Colon (tissue), 2 donors: ENCODE measurements around the gene LRRC23.
"Not testable (repeated sequence)": the region's sequence is repeated elsewhere in the genome, so short reads cannot be mapped to it uniquely, and the experiment has no call there.

Experiments
- FAIRE-seq: peaks from 2 replicates; lab custom pipeline; 2012; peaks lifted over from hg19 to GRCh38; lab: Jason Lieb, UNC
- donor health status: control.
- donor health status: control.

Gene LRRC23

DNA sequence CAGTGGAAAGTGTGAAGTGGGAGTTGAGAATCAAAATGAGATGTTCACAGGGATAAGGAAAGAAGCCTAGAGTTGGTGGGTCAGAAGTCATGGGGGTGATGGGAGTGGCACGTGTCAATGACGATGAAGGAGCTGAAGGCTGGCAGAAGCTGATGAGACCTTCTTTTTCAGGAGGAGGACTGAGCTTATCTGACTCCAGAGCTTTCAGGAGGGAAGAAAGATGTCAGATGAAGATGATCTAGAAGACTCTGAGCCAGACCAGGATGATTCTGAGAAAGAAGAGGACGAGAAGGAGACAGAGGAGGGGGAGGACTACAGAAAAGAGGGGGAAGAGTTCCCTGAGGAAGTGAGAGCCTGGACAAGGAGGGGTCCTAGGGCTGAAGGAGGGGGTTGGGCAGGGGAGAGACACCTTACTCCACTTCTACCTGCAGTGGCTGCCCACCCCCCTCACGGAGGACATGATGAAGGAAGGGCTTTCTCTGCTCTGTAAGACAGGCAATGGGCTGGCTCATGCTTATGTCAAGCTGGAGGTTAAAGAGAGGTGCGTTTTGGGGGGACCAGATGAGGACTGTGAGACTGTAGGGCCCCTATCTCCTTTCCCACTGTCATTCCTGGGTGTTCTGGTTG lies 905 bp downstream of the LRRC23 start:
- FAIRE-seq: no peak

DNA sequence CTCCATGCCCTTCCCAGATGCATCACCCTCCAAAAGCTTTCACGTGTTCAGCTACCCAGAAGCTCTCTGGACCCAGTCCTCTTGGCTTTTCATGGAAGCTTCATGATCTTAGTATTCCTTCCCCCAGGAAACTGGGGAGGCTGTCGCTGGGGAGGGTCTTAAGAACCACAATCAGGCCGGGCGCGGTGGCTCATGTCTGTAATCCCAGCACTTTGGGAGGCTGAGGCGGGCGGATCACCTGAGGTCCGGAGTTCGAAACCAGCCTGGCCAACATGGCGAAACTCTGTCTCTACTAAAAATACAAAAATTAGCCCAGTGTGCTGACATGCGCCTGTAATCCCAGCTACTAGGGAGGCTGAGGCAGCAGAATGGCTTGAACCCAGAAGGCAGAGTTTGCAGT lies 3.5 kb downstream of the LRRC23 start:
- FAIRE-seq: not testable (repeated sequence)

DNA sequence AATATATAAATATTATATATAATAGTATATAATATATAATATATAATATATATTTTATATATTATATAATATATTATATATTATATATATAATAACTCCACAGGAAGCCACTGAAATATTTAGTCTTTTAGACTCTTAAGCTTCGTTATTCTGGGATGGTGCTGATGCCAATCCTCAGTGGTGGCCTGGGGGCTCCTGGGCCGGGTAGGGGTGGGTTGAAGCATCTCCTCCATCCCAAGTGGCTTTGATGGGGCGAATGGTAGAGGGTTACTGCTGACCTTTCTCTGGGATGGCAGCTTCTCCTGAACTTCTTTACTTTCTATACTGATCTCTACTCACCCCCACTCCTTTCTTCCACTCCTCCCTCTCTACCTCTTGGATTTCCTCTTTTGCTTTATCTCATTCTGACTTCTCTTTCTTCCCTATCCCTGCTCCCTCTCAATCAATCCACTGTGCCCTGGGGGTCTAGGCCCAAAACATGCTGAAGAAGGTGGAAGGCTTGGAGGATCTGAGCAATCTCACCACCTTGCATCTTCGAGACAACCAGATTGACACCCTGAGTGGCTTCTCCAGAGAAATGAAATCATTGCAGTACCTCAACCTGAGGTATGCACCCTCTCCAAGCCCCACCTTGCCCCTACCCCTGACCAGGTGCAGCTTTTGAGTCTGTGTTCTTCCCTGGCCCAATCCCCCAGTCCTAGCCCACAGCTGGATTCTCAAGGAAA lies 5.0 kb downstream of the LRRC23 start:
- no peak for FAIRE-seq

DNA sequence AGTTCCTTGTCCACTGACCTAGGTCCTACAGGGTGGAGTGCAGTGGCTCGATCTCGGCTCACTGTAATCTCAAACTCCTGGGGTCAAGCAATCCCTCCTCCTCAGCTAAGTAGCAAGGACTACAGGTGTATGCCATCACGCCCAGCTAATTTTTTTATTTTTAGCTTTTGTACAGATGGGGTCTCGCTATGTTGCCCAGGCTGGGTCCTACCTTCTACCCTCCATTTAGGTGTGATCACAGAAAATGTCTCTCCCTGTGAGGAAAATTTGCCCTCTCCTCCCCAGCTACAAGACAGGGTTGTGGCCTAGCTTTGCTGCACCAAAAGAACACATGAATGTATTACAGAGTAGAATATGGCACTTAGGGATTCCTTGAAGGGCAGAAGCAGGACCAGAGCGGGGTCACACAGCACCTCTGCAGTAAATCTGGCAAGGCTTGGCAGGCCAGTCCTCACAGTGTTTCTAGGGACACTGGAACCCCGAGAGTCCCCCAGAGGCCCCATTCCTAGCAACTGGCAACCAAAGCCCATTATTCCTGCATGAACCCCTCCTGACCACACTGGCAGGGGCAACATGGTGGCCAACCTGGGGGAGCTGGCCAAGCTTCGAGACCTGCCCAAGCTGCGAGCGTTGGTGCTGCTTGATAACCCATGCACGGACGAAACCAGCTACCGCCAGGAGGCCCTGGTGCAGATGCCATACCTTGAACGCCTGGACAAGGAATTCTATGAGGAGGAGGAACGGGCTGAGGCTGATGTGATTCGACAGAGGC lies 7.7 kb downstream of the LRRC23 start:
- FAIRE-seq: no peak

DNA sequence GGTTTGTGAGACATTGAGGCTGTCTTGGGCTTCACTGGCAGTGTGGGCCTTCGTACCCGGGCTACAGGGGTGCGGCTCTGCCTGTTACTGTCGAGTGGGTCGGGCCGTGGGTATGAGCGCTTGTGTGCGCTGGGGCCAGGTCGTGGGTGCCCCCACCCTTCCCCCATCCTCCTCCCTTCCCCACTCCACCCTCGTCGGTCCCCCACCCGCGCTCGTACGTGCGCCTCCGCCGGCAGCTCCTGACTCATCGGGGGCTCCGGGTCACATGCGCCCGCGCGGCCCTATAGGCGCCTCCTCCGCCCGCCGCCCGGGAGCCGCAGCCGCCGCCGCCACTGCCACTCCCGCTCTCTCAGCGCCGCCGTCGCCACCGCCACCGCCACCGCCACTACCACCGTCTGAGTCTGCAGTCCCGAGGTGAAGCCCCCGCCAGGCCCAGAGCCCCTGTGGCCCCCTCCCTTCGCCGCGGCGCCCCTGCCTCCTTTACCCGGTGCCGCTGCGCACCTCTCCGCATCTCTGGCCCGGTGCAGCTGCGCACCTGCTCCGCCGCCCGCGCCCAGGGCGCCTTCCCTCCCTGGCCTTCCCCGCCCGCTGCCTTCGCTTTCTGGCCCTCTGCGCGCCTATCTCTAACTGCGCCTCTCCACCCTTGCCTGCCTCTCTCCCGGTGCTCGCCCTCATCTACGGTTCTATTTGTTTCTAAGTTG lies 9.8 kb downstream of the LRRC23 start, which contains the start of gene ENO2:
ENO2 (plus strand) TSS at position 335 of the 701 bp plus-strand sequence. CDS start 1,253 bp downstream, outside the sequence.
- FAIRE-seq: no peak

DNA sequence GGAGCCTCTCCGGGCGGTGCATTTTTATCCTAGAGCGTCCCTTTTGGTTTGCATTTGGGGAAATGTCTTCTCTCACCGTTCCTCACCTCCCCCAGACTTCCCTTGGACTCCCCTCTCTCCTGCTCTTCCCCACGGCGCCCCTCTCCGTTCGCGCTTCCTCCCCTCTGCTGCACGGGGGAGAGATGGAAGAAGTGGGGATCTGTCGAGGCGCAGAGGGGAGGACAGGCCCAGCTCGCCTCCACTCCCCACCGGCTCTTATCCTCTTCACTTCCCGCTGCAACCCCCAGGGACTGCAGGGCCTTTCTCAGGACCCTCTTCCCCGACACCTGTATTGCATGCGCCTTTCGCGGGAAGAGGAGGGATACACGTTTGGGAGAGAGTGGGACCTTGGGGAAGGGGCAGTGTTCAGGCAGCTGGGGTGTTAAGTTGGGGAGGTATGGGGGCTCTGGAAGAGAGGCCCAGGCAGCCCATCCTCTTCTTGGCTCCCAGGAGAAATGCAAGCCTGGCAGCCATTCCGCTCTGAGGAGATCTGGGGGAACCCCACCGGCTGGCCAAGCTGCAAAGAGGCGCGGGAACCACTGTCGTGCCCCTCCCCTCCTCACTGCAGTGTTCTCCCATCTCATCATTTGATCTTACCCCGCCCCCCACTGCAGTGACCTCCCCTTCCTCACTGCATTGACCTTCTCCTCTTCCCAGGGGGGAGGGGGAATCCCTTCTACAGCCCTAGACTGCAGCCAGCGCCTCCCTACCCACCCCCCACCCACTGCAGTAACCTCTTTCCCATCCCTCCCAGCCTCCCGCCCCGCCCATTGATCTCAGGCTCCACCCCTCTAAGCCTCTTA lies 10.5 kb downstream of the LRRC23 start:
- no peak for FAIRE-seq

DNA sequence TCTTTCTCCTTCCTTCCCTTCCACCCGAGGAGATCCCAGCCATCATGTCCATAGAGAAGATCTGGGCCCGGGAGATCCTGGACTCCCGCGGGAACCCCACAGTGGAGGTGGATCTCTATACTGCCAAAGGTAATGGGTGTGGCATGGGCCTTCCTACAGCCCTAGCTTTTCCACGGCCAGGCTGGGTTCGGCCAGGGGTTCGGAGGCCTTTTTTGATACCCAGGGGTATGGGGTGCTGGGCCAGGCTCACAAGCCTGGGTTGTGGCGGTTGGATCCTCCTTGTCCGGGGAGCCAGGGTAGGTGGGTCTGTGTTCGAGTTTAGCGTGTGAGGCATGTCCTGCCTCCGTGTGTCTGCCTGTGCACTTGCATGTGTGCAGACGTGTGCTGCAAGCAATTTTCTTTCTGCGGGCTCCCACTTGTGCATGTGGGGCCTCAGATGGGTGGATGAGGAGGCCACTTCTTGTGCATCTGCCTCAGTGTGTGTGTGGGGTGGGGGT lies 11.2 kb downstream of the LRRC23 start:
- FAIRE-seq: no peak

DNA sequence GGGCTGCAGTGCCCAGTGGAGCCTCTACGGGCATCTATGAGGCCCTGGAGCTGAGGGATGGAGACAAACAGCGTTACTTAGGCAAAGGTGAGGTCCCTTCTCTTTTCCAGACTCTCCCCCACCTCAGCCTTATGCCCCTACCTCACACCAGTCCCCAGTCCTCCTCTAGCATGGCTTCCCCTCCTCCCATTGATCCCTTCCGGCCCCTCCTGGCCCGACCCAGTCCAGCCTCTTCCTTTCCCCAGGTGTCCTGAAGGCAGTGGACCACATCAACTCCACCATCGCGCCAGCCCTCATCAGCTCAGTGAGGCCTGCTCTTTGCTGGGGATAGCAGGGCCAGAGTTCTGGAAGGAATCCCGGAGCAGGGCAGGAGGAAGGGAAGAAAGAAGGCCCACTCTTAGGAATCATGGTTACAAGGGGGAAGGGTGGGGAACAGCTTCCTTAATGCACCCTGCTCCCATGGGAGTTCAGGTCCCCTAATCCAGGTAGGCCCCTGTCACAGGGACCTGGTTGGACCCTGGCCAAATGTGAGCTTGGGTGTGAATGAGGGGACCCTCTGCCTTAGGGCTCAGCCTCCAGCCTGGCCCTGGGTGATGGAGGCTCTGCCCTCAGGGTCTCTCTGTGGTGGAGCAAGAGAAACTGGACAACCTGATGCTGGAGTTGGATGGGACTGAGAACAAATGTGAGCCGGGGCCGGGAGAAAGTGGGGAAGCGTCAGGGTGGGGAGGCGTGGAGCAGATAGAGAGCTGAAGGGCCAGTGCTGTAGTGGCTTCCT lies 12.0 kb downstream of the LRRC23 start:
- FAIRE-seq: no peak

DNA sequence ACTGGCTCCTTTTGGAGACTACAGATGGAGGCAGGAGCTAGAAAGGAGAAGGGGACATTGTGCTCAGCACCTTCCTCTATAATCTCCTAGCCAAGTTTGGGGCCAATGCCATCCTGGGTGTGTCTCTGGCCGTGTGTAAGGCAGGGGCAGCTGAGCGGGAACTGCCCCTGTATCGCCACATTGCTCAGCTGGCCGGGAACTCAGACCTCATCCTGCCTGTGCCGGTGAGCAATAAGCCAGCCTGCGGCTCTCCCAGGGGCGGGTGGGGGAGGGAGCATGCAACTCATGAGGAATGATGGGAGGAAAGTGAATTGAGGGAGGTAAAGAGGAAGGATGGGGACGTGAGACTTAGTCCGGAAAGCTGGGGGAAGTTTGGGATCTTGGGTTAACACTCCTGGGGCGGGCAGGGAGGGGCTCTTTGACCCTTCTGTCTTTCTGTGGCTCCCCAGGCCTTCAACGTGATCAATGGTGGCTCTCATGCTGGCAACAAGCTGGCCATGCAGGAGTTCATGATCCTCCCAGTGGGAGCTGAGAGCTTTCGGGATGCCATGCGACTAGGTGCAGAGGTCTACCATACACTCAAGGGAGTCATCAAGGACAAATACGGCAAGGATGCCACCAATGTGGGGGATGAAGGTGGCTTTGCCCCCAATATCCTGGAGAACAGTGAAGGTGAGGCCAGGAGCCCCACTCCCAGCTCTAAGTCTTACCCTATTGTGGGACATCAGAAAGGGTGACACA lies 13.0 kb downstream of the LRRC23 start:
- FAIRE-seq: no peak

DNA sequence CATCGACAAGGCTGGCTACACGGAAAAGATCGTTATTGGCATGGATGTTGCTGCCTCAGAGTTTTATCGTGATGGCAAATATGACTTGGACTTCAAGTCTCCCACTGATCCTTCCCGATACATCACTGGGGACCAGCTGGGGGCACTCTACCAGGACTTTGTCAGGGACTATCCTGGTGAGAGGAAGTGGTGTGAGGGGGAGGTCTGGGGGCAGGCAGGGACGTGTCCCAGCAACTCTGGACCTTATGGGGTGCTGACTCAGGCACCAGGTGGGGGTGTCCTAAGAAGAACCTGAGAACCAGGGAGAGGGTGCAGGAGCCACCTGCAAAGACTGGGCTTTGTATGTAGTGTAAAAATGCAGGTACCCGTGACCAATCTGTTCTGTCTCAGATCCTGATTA lies 15.0 kb downstream of the LRRC23 start:
- no peak for FAIRE-seq

DNA sequence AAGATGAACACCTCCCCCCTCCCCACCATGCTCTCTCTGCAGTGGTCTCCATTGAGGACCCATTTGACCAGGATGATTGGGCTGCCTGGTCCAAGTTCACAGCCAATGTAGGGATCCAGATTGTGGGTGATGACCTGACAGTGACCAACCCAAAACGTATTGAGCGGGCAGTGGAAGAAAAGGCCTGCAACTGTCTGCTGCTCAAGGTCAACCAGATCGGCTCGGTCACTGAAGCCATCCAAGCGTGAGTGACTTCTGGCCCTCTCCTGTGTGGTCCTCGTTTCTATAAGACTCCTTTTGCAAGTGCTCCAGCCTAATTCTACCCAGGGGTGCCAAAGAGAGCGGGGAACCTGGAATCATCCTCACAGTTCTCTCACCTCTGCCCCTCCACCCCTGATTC lies 16.9 kb downstream of the LRRC23 start:
- FAIRE-seq: no peak

DNA sequence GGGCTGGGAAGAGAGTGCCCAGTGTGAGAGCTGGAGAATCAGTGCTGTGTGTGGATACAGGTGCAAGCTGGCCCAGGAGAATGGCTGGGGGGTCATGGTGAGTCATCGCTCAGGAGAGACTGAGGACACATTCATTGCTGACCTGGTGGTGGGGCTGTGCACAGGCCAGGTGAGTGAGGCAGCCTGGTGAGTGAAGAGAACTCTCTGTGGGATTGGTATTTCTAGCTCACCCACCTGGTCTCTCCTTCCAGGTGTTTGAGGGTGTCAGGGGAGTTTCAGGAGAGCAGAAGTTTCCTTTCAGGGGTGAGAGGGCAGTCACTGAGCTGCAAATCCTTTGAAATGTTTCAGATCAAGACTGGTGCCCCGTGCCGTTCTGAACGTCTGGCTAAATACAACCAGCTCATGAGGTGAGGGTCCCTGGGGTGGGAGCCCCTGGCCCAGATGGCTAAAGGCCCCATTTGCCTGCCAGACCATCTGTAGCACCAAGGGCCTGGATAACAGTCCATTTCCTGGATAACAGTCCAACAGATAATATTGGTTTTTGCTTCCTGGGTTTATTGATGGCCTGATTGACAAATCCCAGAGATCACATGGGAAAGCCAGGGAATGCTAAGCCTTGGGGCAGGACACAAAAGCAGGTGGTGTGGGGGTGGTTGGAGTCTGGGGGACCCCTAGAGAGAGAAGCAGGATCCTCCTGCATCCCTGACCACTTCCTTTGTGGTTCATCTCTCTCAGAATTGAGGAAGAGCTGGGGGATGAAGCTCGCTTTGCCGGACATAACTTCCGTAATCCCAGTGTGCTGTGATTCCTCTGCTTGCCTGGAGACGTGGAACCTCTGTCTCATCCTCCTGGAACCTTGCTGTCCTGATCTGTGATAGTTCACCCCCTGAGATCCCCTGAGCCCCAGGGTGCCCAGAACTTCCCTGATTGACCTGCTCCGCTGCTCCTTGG lies 17.6 kb downstream of the LRRC23 start:
- FAIRE-seq: no peak

DNA sequence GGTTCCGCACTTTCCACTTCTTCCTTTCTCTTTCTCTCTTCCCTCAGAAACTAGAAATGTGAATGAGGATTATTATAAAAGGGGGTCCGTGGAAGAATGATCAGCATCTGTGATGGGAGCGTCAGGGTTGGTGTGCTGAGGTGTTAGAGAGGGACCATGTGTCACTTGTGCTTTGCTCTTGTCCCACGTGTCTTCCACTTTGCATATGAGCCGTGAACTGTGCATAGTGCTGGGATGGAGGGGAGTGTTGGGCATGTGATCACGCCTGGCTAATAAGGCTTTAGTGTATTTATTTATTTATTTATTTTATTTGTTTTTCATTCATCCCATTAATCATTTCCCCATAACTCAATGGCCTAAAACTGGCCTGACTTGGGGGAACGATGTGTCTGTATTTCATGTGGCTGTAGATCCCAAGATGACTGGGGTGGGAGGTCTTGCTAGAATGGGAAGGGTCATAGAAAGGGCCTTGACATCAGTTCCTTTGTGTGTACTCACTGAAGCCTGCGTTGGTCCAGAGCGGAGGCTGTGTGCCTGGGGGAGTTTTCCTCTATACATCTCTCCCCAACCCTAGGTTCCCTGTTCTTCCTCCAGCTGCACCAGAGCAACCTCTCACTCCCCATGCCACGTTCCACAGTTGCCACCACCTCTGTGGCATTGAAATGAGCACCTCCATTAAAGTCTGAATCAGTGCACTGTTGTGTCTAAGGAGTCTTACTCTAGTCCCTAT lies 18.5 kb downstream of the LRRC23 start:
- no peak for FAIRE-seq

DNA sequence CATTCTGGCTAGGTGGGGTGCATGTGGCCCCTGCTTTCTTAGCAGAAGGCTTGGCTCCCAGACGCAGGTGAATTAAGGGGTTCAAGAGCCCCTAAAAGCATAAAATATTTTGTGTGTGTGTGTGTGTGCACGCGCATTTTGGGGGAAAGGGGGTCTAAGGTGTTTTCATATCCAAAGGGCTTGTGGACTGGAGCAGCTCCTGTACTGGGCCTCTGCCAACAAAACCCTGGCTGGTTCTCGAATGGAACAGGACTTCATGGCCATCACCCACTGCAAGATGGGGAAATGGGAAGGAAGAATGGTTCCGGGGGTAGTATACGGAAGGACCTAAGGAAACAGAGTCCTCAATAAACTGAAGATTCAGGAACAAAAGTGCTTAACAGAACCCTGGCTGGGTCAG lies 19.2 kb downstream of the LRRC23 start:
- FAIRE-seq: no peak

DNA sequence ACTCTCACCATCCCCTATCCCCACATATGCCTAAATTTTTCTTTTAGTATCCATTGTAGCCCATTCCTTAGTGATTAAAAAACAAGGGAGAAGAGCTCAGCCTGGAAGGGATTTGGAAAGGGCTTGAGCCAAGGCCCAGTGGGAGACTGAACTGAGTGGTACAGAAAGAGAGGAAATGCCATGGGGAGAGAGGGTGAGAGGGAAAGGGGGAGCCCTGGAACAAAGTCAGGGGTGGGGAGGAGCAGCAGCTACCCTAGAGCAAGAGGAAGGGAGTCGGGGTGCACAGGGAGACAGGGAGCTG lies 20.6 kb downstream of the LRRC23 start:
- FAIRE-seq: no peak

DNA sequence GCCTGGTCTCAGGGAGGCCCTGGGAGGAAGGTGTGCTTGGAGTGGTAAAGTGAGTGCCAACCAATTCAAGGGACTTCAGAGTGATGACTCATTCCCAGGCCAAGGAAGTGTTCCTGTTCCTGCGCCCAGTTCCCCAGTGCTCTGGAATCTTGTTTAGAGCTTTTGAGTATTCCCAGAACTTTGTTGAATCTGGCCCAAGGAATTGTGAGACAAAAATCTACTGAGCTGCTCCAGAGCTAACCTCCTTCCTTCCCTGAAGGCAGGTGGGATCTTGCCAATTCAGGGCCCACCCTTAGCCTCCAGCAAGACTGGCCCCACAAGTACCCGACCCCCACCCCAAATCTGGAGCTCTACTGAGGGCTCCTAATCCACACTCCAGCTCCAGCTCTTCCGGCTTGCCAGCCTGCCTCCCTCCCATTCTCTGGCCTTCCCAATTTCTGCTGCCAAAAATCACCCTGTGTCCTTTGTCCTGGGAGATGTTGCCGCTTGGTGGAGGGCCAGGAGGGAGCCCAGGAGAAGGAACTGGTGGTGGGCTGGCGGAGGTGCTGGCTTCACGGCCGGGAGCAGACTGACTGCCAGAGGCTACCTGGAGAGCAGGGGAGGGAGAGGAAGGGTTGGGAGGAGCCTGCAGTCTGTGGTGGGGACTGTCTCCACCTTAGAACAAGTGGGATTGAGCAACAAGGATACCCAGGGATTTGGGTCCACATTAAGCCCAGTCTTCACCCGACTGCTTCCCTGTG lies 21.1 kb downstream of the LRRC23 start:
- no peak for FAIRE-seq

DNA sequence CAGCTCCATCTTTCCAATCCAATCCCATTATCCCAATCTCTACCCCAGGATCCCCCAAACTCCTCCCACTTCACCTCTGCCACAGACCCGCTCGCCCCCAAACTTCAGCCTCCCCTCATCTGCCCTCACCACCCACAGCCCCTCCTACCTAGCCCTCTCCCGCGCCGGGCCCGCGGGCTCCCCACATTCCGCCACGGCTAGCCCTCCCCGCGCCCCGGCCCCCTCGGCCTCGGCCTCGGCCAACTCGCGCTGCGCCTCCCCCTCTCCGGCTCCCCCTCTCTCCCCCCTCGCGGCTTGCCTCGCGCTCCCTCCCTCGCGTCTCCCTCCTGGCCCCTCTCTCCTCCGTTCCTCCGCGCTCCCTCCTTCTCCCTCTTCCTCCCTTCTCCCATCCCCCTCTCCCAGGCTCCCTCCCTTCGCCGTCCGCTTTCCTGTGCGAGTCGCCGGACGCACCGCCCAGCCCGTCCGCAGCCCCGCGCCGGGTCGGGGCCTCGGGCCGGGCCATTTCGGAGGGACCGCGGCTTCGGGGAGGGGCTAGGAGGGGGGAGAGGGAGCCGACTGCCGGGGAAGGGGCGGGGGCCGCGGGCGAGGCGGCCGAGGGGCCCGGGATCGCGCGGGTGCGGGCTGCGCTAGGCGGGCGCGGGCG lies 22.9 kb downstream of the LRRC23 start, which contains the start of gene ATN1:
ATN1 (plus strand) TSS at position 581 of the 643 bp plus-strand sequence. CDS start 6,043 bp downstream, outside the sequence.
- no peak for FAIRE-seq
